Keratinocyte (primary cell): ENCODE measurements around the gene EPHB2. TPM values are rescaled to one million over a fixed set of nuclear protein-coding genes. Genes with fewer than 3 reads are reported as not detected.

Experiments used
- DNase-seq: peaks from one replicate; pipeline ENCODE4 v3.0.0-alpha.2; 2011; ENCODE audit warnings: low read depth, missing footprints, low spot score
- FAIRE-seq: peaks from 2 replicates; lab custom pipeline; 2011; peaks lifted over from hg19 to GRCh38; lab: Jason Lieb, UNC
- H2AFZ ChIP-seq: 2 replicates; pipeline ENCODE4 v1.6.0; 2012; ENCODE audit warnings: low read length, control low read depth, inconsistent platforms; ENCODE audit not compliant: control insufficient read depth
- H3K27ac ChIP-seq: 2 replicates; pipeline ENCODE4 v1.5.1; 2011; ENCODE audit warnings: low read length; ENCODE audit not compliant: control insufficient read depth, insufficient read depth
- H3K27me3 ChIP-seq: 3 replicates; pipeline ENCODE4 v1.6.0; 2011; ENCODE audit warnings: low read length; ENCODE audit not compliant: control insufficient read depth, insufficient read depth; ENCODE audit errors: extremely low read depth
- H3K36me3 ChIP-seq, 2 experiments: 2 replicates in 1 of 2; 3 replicates in 1 of 2; pipeline ENCODE4 v1.5.1; 2011; ENCODE audit warnings: low read length in 2 of 2, mild to moderate bottlenecking in 1 of 2; ENCODE audit not compliant: control insufficient read depth in 2 of 2, insufficient read depth in 2 of 2; ENCODE audit errors: extremely low read depth in 1 of 2
- H3K4me1 ChIP-seq: 3 replicates; pipeline ENCODE4 v1.5.1; 2011; ENCODE audit warnings: low read length; ENCODE audit not compliant: control insufficient read depth, insufficient read depth; ENCODE audit errors: extremely low read depth
- H3K4me2 ChIP-seq: 3 replicates; pipeline ENCODE4 v1.6.0; 2011; ENCODE audit warnings: low read depth, low read length; ENCODE audit not compliant: control insufficient read depth, insufficient read depth; ENCODE audit errors: extremely low read depth
- H3K4me3 ChIP-seq, 3 experiments: fragments of 200-600 bp in 1 of 3; sonication (generic) in 1 of 3; 2 replicates in 2 of 3; 3 replicates in 1 of 3; pipeline ENCODE4 v1.5.1; 2011 to 2016; ENCODE audit warnings: low read length in 3 of 3, mild to moderate bottlenecking in 3 of 3, control low read depth in 2 of 3, inconsistent platforms in 1 of 3, low read depth in 1 of 3, mixed read lengths in 1 of 3, mixed run types in 1 of 3, moderate library complexity in 1 of 3; ENCODE audit not compliant: control insufficient read depth in 2 of 3, insufficient read depth in 2 of 3; ENCODE audit errors: extremely low read depth in 1 of 3
- H3K79me2 ChIP-seq: 2 replicates; pipeline ENCODE4 v1.6.0; 2012; ENCODE audit warnings: low read length; ENCODE audit not compliant: control insufficient read depth, insufficient read depth
- H3K9ac ChIP-seq: 3 replicates; pipeline ENCODE4 v1.6.0; 2011; ENCODE audit warnings: low read length; ENCODE audit not compliant: control insufficient read depth, insufficient read depth; ENCODE audit errors: extremely low read depth
- H3K9me1 ChIP-seq: 3 replicates; pipeline ENCODE4 v1.6.0; 2011; ENCODE audit warnings: low read length; ENCODE audit not compliant: control insufficient read depth, insufficient read depth; ENCODE audit errors: extremely low read depth
- H3K9me3 ChIP-seq: 2 replicates; pipeline ENCODE4 v1.5.1; 2012; ENCODE audit warnings: low read depth, low read length; ENCODE audit not compliant: control insufficient read depth
- H4K20me1 ChIP-seq: 3 replicates; pipeline ENCODE4 v1.6.0; 2011; ENCODE audit warnings: low read length; ENCODE audit not compliant: control insufficient read depth, insufficient read depth; ENCODE audit errors: extremely low read depth
- EZH2 ChIP-seq: IDR thresholded peaks from one replicate; pipeline ENCODE4 v1.6.1; 2012; ENCODE audit warnings: inconsistent platforms, mild to moderate bottlenecking, low read length, moderate library complexity
- dilution Hi-C: fragments of 300-500 bp; cut with MboI; formaldehyde crosslinking; loops from one replicate; pipeline ENCODE4 v1.7.0; 2020; ENCODE audit warnings: low sequenced_read_pairs; ENCODE audit not compliant: extremely low pct_ligation_motif_present
- polyA plus RNA-seq, 5 experiments: library from polyadenylated mRNA; depleted of rRNA in 3 of 5; stranded (reverse) in 3 of 5; stranded (forward) in 1 of 5; unstranded in 1 of 5; fragments of >200 nt; gene quantifications; 1 replicate in 1 of 5; 2 replicates in 3 of 5; 3 replicates in 1 of 5; pipeline versions ENCODE4 v1.2.1 to v1.2.3, GENCODE V29; 2011 to 2012; ENCODE audit warnings: missing spikeins in 2 of 5, low read depth in 1 of 5, low replicate concordance in 1 of 5
- TF ChIP-seq, protein P1 (sequence below), 3 experiments: IDR thresholded peaks in 1 of 3; conservative IDR thresholded peaks in 1 of 3; optimal IDR thresholded peaks in 1 of 3; 2 replicates in 2 of 3; 3 replicates in 1 of 3; pipeline versions ENCODE3 to v1.5.1; 2011; ENCODE audit warnings: low read length in 3 of 3, mild to moderate bottlenecking in 3 of 3, moderate library complexity in 2 of 3, control low read depth in 1 of 3, inconsistent platforms in 1 of 3; ENCODE audit not compliant: insufficient read depth in 2 of 3; ENCODE audit errors: extremely low read depth in 1 of 3

The EPHB2 gene
- polyA plus RNA-seq, 1 donor (not counting 4 experiments of a cell fraction or from before 2014, with no cell fraction given), result 0.10 TPM

DNA sequence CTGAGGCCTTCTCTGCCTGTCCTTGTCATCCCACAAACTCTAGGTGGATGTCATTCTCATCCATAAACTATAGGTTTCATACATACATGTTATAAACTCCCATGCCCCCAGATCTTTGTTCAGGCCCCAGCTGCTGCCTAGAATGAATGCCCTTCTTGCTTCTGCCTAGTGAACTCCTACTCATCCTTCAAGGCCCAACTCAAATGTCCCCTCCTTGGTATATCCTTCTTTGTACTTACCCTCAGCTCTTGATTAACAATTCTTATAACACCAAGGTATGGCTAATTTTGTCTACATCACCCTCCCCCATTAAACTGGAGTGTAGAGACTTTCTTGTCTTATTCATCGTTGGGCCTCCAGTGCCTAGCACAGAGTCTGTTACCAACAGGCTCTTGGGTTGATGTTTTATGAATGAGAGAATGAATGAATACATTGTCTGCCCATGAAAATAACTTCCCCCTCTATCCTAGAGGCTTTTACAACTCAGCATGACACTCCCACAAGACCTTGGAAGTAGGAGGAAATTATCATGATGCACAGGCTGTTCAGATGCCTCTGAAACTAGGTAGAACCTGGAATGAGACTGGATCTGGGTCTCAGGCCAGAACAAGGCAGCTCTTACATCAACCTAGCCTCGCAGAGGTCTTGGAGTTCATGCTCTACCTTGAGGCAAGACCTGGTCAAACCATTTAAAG lies 26.9 kb downstream of the EPHB2 start:
- no peak overlapping the region for H2AFZ ChIP-seq
- no peaks in the 10 kb centered on the region for H3K9me1 ChIP-seq
- H3K9me3 ChIP-seq, result no peaks in the 10 kb centered on the region
- peaks cover 2% of the 10 kb centered on the region for H3K27me3 ChIP-seq
- no peaks in the 10 kb centered on the region for H3K4me1 ChIP-seq
- no peak overlapping the region for H3K4me2 ChIP-seq
- TF ChIP-seq, protein P1, sequence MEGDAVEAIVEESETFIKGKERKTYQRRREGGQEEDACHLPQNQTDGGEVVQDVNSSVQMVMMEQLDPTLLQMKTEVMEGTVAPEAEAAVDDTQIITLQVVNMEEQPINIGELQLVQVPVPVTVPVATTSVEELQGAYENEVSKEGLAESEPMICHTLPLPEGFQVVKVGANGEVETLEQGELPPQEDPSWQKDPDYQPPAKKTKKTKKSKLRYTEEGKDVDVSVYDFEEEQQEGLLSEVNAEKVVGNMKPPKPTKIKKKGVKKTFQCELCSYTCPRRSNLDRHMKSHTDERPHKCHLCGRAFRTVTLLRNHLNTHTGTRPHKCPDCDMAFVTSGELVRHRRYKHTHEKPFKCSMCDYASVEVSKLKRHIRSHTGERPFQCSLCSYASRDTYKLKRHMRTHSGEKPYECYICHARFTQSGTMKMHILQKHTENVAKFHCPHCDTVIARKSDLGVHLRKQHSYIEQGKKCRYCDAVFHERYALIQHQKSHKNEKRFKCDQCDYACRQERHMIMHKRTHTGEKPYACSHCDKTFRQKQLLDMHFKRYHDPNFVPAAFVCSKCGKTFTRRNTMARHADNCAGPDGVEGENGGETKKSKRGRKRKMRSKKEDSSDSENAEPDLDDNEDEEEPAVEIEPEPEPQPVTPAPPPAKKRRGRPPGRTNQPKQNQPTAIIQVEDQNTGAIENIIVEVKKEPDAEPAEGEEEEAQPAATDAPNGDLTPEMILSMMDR (optimal IDR thresholded peaks at IDR 0.05 in 1 of 3, IDR thresholded peaks at IDR 0.05 in 1 of 3, conservative IDR thresholded peaks at IDR 0.05 in 1 of 3; ENCODE audit: extremely low read depth in 1 of 3, insufficient read depth in 2 of 3, low read length in 3 of 3), result no peak
- TF ChIP-seq EZH2, result no peak
- H3K36me3 ChIP-seq, result no peaks in the 10 kb centered on the region
- H3K27ac ChIP-seq, result no peak overlapping the region
- H3K4me3 ChIP-seq, result no peak overlapping the region
- no peak for FAIRE-seq
- no peaks in the 10 kb centered on the region for H4K20me1 ChIP-seq
- H3K79me2 ChIP-seq, result no peaks in the 10 kb centered on the region
- no peak for DNase-seq
- dilution Hi-C loops, result no loop called here
- H3K9ac ChIP-seq, result no peak overlapping the region

DNA sequence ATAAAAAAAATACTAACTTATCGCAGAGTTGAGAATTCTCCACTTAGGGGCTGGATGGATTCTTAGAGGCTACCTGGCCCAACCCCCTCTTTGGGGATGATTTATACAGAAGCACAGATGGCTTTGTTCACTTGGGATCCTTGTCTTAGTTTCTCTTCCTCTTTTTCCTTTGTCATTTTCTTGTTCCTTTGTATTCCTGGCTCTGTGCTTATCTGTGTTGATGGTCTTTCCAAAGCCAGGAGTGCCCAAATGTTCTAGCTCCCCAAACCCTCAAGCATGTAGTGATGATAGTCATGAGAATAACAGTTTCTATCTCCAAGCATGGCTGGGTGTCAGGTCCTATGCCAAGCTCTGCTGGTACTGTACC lies 27.4 kb downstream of the EPHB2 start:
- H3K36me3 ChIP-seq, result no peaks in the 10 kb centered on the region
- TF ChIP-seq EZH2, result no peak
- TF ChIP-seq, protein P1 (optimal IDR thresholded peaks at IDR 0.05 in 1 of 3, IDR thresholded peaks at IDR 0.05 in 1 of 3, conservative IDR thresholded peaks at IDR 0.05 in 1 of 3; ENCODE audit: extremely low read depth in 1 of 3, insufficient read depth in 2 of 3, low read length in 3 of 3), result no peak
- no peaks in the 10 kb centered on the region for H3K9me3 ChIP-seq
- no peaks in the 10 kb centered on the region for H3K79me2 ChIP-seq
- no peaks in the 10 kb centered on the region for H4K20me1 ChIP-seq
- H3K9ac ChIP-seq, result no peak overlapping the region
- dilution Hi-C loops, result no loop called here
- no peak overlapping the region for H3K4me3 ChIP-seq
- no peaks in the 10 kb centered on the region for H3K4me1 ChIP-seq
- DNase-seq (no peak), FAIRE-seq (no peak)
- H3K27me3 ChIP-seq, result peaks cover 2% of the 10 kb centered on the region
- no peak overlapping the region for H3K27ac ChIP-seq
- H2AFZ ChIP-seq, result no peak overlapping the region
- no peaks in the 10 kb centered on the region for H3K9me1 ChIP-seq
- H3K4me2 ChIP-seq, result no peak overlapping the region
